HG03521 (cell line): ENCODE data around the gene USP14.

Experiments
- ATAC-seq: cut with Tn5 transposase; IDR thresholded peaks from one replicate; pipeline ENCODE4 v1.9.1; 2021; ENCODE audit warnings: mild to moderate bottlenecking, moderate library complexity; ENCODE audit not compliant: unreplicated experiment

USP14 gene

DNA sequence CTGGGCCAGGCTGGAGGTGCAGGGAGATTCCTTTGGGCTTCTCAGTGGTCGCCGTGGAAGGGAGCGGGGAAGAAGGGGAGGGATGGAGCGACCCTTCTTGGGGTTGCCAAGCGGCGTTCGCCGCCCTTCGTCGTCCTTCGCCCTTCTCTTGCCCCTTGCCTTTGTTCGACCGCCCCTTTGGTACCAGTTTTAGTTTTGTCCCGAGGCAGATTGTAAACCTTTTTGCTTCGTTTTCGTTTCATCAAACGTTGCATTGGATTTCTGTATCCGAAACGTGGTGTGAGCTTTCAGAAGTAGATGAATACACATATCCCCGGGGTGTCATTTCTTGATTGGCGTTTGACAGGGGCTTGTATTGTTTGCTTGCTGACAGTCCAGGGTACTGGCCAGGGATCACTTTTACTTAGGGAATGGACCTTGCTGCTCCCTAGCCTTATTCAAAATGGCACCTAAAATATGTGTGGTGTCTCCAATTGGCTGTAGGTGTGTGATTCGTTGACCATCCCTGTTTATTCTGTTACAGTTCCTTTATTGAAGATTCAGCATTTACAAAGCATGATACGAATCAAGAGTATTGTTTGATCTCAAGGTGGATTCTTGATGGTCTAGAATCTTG, 788 bp downstream of the USP14 start:
- ATAC-seq, result no peak

- no peak for ATAC-seq
Observed at GRCh38 chr18:159933-160332, 1.6 kb downstream of the USP14 start.

DNA sequence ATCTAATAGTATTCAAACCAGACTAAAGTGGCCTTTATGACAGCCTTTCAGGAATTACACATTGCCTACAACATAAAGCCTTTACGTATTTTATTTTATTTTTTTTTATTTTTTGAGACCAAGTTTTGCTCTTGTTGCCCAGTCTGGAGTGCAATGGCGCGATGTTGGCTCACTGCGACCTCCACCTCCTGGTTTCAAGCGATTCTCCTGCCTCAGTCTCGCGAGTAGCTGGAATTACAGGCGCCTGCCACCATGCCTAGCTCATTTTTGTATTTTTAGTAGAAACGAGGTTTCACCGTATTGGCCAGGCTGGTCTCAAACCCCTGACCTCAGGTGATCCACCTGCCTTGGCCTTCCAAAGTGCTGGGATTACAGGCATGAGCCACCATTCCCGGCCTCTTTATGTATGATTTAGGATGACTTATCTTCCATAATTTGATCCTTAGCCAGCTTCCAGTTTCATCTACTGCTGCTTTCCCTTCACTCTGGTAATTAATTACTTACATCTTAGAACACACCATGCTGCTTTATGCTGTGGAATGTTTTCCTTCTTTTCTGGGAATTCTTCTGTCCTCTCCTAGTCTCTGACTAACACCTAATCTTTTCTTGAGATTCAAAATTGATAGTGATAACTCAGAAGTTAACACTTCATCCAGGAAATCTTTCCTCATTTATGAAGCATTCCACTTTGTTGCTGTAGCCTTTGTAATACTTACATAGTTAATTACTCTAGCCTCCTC, 2.6 kb downstream of the USP14 start:
- no peak for ATAC-seq

DNA sequence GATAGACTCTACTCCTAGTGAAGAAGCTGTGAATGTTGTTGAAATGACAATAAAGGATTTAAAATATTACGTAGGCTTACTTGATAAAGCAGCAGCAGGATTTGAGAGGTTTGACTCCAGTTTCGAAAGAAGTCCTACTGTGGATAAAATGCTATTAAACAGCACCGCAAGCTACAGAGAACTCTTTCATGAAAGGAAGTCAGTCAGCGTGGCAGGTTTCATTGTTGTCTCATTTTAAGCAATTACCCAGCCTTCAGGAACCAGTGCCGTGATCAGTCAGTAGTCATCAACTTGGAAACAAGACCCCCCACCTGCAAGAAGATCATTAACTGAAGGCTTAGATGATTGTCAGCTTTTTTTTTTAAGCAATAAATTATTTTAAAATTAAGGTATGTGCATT, 14.0 kb downstream of the USP14 start:
- ATAC-seq, result no peak

DNA sequence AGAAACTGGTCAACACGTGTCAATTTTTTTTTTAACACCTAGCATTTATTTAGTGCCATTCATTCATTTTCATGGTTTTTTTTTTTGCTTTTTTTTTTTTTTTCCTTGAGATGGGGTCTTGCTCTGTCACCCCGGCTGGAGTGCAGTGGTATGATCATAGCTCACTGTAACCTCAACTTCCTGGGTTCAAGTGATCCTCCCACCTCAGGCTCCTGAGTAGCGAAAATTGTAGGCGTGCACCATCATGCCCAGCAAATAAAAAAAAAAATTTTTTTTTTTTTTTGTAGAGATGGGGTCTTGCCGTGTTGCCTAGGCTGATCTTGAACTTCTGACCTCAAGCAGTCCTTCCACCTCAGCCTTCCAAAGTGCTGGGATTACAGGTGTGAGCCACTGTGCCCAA, 21.1 kb downstream of the USP14 start:
- ATAC-seq, result no peak

DNA sequence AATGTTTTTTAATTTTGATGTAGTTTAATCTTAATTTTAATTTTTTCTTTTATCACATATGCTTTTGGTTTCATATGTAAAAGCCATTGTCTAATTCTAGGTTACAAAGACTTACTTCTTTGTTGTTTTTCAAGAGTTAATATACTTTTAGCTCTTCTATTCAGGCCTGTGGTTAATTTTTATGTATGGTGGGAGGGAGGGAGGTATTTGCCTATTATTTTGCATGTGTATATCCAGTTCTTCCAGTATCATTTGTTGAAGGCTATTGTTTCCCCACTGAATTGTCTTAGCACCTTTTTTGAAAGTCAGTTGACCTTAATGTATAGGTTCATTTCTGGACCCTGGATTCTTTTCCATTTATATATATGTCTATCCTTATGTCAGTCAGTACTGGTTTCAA, 23.4 kb downstream of the USP14 start:
- no peak for ATAC-seq

GRCh38 chr18:183769-184168, 25.4 kb downstream of the USP14 start:
- no peak for ATAC-seq

GRCh38 chr18:189254-189653, 30.9 kb downstream of the USP14 start:
- ATAC-seq, result no peak

DNA sequence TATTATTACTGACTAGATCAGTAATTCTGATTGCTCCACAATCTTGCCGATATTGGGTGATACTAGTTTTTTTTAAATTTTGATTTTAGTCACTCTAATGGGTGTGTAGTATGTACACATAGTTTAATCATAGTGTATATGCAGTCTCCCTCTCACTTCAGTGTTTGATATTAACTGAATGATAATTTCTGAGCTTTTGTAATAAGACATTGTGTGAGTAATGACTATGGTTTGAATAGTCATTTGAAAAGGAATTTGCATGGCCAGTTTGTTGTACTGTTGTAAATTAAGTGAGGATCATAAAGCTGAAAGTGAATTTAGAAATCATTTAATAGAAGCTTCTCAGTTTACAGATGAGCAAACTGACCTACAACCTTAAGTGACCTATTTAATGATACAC, 33.4 kb downstream of the USP14 start:
- no peak for ATAC-seq

GRCh38 chr18:192801-193200, 34.4 kb downstream of the USP14 start:
- ATAC-seq, result no peak

GRCh38 chr18:195651-196050, 37.3 kb downstream of the USP14 start:
- ATAC-seq, result no peak

DNA sequence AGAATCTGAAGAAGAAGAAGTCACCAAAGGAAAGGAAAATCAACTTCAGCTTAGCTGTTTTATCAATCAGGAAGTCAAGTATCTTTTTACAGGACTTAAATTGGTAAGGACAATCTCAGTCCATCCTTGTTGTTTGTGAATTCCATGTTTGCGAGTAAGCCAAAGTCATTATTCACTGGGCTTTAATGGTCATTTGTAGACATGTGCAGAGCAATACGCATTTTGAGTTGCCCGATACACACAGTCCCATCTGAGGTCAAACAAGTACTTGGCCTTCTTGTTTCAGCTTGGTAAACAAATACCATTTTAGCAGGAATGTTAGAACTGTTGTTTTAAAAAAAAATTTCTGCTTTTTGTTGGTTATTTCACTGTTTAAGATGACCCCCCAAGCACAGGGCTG, 40.9 kb downstream of the USP14 start:
- ATAC-seq, result no peak

GRCh38 chr18:199768-200167, 41.4 kb downstream of the USP14 start:
- no peak for ATAC-seq

- ATAC-seq, result no peak
Observed at GRCh38 chr18:210075-210474, 51.7 kb downstream of the USP14 start.

DNA sequence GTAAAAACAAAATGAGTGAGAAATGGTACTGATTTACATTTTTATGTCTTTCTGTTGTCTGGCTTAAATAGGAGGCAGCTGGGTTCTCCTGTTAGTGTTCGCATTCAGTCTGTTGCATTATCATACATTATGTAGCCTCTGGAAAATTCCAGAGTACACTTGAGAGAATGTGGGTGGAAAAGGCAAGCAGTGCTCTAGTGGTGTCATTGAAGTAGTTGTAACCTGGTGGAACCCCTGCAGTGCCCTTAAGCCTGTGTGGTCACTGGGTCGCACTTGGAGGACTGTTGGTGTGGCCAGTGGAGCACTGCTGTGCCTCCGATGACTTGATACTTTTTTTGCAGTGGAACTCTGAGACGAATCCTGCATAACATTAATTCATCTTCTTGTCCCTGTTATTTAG, 52.4 kb downstream of the USP14 start:
- ATAC-seq, result no peak

DNA sequence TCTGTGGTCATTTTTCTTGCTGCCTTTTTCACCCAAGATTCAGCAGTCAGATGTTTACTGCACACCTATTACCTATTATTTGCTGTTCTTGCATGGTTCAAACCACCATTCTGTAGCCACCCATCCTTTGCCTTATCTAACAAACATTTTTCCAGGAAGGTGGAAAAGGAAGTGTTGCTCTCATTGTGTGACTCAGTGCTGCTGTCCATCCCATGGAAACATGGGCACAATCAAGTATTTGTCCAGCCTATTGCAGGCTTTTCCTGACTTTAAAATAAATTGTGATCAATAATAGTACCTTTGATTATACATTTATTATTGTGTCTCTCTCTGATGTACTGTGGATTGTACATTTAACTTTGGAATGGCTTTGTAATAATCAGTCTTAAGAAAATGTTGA, 53.2 kb downstream of the USP14 start:
- no peak for ATAC-seq

DNA sequence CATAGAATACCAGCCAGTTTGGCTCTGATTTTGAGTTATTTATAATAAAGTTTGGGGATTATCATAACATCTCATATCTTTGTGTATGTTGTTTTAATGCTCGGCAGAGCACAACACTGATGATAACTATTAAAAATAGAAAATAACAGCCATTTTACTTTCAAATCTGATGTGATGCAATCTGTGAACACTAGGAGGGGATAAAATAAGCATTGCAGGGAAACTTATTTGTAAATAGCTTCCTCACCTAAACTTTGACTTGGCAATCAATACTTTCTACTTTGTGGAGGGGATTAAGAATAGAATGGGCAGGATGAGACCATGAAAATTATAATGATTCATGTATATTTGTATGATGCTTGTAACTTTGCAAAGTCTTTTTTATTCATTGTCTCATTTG, 54.4 kb downstream of the USP14 start:
- no peak for ATAC-seq

GRCh38 chr18:213505-213904, 55.1 kb downstream of the USP14 start:
- no peak for ATAC-seq

- no peak for ATAC-seq
Observed at GRCh38 chr18:213966-214365, 55.6 kb downstream of the USP14 start.

- ATAC-seq, result no peak
Observed at GRCh38 chr18:215448-216010, 57.2 kb downstream of the USP14 start.

GRCh38 chr18:217532-218336, 59.4 kb downstream of the USP14 start:
- ATAC-seq, result no peak

DNA sequence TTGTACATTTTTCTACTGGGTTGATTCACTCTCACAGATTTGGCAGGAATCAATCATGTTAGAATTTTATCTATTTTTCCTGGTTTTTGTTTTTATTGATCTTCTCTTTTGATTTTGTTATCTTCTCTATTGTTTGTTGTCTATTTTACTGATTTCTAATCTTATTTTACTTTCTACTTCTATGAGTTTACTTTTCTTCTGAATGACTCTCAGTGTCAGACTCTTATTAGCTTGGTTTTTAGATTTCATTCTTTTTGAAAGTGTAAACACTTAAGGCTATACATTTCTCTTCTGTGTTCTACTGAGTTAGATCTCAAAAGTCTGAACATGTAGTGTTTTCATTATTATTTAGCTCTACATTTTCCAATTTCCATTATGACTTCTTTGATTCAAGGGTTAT, 62.4 kb downstream of the USP14 start:
- ATAC-seq, result no peak
